NOMO-1 treated with DMSO at 0.1 percent for 48 hours (cell line): ENCODE measurements around the gene MUC4.

Experiments
- DNase-seq: peaks from one replicate; lab custom pipeline; 2025; ENCODE audit not compliant: unreplicated experiment; lab: John Stamatoyannopoulos, UW

The MUC4 gene

GRCh38 chr3:195700319-195700718, 111.4 kb downstream of the MUC4 start:
- DNase-seq: no peak

GRCh38 chr3:195699860-195700259, 111.9 kb downstream of the MUC4 start:
- DNase-seq: no peak

GRCh38 chr3:195699388-195699771, 112.3 kb downstream of the MUC4 start:
- no peak for DNase-seq

GRCh38 chr3:195698647-195699387, 112.9 kb downstream of the MUC4 start:
- no peak for DNase-seq

GRCh38 chr3:195698325-195698646, 113.4 kb downstream of the MUC4 start:
- no peak for DNase-seq

- no peak for DNase-seq
These were observed 114.0 kb downstream of the MUC4 start for GRCh38 chr3:195697582-195698324.
